Measurements from ENCODE around the gene GPSM3.

DNA sequence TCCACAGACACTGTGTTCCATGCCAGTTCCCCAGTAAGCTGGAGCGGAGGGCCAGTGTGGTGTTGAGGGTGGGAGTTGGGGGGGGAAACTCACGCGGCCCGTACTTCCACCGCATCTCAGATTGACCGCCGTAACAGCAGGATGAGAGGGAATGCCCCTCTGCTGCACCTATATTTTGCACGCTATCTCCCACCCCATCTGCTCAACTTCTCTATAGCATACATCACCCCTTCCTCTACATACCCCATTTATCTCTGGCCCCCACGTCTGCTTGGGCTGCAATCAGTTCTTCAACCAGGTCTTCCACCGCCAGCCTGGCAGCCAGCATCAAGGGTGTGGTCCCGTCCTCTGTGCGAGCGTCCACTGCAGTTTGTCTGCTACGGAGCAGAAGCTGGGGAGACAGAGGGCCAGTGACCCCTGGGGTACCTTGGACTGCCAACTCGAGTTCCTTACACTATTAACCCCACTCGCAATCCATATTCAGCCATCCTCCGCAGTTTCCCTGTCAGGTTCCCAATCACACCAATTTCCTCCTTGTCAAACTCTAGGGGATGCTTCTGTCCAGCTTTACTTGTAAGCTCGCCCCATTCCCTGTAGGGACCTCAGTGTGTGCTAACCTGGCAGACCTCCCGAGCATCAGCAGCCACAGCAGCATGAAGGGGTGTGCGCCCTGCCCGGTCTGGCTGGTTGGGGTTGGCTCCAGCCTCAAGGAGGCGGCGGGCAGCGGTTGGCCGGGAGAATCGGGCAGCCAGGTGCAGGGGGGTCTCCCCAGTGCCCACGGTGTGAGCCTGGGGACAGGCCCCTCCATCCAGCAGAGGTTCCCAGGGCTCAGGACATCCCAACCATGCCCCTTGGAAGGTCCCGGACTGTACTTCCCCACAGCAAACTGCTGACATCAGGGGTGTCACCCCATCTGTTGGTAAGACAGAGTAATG is 4.5 kb upstream of the GPSM3 start:
- no peak for TF ChIP-seq POLR2A (IDR thresholded peaks at IDR 0.05)
- TF ChIP-seq, protein P1, sequence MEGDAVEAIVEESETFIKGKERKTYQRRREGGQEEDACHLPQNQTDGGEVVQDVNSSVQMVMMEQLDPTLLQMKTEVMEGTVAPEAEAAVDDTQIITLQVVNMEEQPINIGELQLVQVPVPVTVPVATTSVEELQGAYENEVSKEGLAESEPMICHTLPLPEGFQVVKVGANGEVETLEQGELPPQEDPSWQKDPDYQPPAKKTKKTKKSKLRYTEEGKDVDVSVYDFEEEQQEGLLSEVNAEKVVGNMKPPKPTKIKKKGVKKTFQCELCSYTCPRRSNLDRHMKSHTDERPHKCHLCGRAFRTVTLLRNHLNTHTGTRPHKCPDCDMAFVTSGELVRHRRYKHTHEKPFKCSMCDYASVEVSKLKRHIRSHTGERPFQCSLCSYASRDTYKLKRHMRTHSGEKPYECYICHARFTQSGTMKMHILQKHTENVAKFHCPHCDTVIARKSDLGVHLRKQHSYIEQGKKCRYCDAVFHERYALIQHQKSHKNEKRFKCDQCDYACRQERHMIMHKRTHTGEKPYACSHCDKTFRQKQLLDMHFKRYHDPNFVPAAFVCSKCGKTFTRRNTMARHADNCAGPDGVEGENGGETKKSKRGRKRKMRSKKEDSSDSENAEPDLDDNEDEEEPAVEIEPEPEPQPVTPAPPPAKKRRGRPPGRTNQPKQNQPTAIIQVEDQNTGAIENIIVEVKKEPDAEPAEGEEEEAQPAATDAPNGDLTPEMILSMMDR (IDR thresholded peaks at IDR 0.05) = no peak

All from vagina (tissue), 2 donors.